Loucy (cell line): ENCODE results near the gene GIMAP5.

Experiments used
- CTCF ChIP-seq: fragments of 200-600 bp; sonication (generic); conservative IDR thresholded peaks from 2 replicates; pipeline ENCODE4 v1.5.1; 2014; ENCODE audit warnings: mild to moderate bottlenecking, antibody characterized with exemption, low read length
- EZH2phosphoT487 ChIP-seq: fragments of 200-600 bp; IDR thresholded peaks from 2 replicates; pipeline ENCODE4 v1.6.1; 2018; ENCODE audit warnings: antibody characterized with exemption, mild to moderate bottlenecking, moderate library complexity, borderline replicate concordance

DNA sequence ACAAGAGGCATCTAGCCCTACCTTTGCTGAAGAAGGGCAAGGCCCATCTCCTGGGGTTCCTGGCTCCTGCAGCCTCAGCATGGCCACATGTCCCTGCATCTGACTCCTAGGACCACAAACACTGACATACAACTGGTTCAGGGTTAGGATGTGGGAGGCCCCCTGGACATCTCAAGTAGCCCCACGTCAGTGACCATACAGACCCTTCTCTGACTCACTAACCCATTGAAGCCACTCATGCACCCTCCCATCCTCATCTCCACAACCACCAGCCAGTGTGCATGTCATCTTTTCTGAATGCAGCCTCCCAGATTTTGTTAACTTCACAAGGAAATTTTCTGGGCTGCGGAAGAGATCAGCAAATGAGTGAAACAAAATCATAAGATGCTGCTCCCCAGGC, 44.7 kb downstream of the GIMAP5 start:
- TF ChIP-seq CTCF (no peak), EZH2phosphoT487 (no peak)
